Measurements from ENCODE around the gene UTP4.

- TF ChIP-seq POLR2A (IDR thresholded peaks at IDR 0.05; ENCODE audit: extremely low read depth, insufficient read length) (no peak), CTCF (IDR thresholded peaks at IDR 0.05; ENCODE audit: low read depth, low read length) (no peak), MAX (IDR thresholded peaks at IDR 0.05; ENCODE audit: low read depth, low read length) (no peak)
Measured at GRCh38 chr16:69166946-69167930, 34.8 kb downstream of the UTP4 start.
